Measurements from ENCODE around the gene TCF12. TPM values are rescaled to one million over a fixed set of nuclear protein-coding genes. Genes with fewer than 3 reads are reported as not detected.

Gene TCF12
- total and polyA plus RNA-seq, 2 donors (not counting 3 experiments of a cell fraction or from before 2014, with no cell fraction given), result 72.1 to 133 TPM

DNA sequence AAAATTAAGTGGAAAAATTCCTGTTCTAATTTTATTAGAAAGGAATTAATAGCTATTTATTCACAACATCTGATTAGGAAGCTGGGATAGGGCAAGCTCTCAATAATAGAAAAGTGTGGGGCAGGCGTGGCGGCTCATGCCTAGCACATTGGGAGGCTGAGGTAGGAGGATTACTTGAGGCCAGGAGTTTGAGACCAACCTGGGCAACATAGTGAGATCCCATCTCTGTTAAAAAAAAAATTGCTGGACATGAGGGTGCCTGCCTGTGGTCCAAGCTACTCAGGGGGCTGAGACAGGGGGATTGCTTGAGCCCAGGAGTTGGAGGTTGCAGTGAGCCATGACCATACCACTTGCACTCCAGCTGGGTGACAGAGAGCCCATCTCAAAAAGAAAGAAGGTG is 119.6 kb downstream of the TCF12 start:
- ChIA-PET CTCF (interaction anchor here (1.7 kb wide), 1 partner anchor 101 kb away, joined by 4 read pairs; no protein-coding TSS in a partner anchor), POLR2A (no interaction called here)
- H3K79me2 ChIP-seq (ENCODE audit: control insufficient read depth, insufficient read depth, low read length), result peaks cover 85% of the 10 kb centered on the region
- DNase-seq (ENCODE audit: low read depth, low spot score), result no peak
- intact Hi-C loops (cut with micrococcal nuclease), result no loop called here
- no peak overlapping the region for H3K4me2 ChIP-seq (ENCODE audit: insufficient read depth, low read length)
- no peaks in the 10 kb centered on the region for H3K9me3 ChIP-seq (replicated peaks; ENCODE audit: control insufficient read depth, insufficient read depth, low read length)
- no peaks in the 10 kb centered on the region for H3K36me3 ChIP-seq (ENCODE audit: control insufficient read depth in 2 of 2, extremely low read depth in 1 of 2, insufficient read depth in 2 of 2, low read length in 2 of 2)
- no peak overlapping the region for H3K27ac ChIP-seq (ENCODE audit: insufficient read depth, low read depth, low read length)
- no peak for FAIRE-seq
- TF ChIP-seq, protein P1, sequence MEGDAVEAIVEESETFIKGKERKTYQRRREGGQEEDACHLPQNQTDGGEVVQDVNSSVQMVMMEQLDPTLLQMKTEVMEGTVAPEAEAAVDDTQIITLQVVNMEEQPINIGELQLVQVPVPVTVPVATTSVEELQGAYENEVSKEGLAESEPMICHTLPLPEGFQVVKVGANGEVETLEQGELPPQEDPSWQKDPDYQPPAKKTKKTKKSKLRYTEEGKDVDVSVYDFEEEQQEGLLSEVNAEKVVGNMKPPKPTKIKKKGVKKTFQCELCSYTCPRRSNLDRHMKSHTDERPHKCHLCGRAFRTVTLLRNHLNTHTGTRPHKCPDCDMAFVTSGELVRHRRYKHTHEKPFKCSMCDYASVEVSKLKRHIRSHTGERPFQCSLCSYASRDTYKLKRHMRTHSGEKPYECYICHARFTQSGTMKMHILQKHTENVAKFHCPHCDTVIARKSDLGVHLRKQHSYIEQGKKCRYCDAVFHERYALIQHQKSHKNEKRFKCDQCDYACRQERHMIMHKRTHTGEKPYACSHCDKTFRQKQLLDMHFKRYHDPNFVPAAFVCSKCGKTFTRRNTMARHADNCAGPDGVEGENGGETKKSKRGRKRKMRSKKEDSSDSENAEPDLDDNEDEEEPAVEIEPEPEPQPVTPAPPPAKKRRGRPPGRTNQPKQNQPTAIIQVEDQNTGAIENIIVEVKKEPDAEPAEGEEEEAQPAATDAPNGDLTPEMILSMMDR (IDR thresholded peaks at IDR 0.05; ENCODE audit: extremely low read depth in 1 of 2, insufficient read depth in 1 of 2, low read depth in 1 of 2, low read length in 2 of 2), result no peak
- TF ChIP-seq, protein P2, sequence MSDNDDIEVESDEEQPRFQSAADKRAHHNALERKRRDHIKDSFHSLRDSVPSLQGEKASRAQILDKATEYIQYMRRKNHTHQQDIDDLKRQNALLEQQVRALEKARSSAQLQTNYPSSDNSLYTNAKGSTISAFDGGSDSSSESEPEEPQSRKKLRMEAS (IDR thresholded peaks at IDR 0.05; ENCODE audit: insufficient read depth, insufficient read length), result no peak
- TF ChIP-seq JUN (IDR thresholded peaks at IDR 0.05; ENCODE audit: borderline replicate concordance, insufficient read depth, insufficient read length, low read depth), result no peak
- TF ChIP-seq FOS (IDR thresholded peaks at IDR 0.05; ENCODE audit: borderline replicate concordance, insufficient read depth, low read length), result no peak
- TF ChIP-seq POLR2AphosphoS5 (IDR thresholded peaks at IDR 0.05; ENCODE audit: insufficient read depth, low read depth, low read length), result no peak
- TF ChIP-seq POLR2A (IDR thresholded peaks at IDR 0.05; ENCODE audit: low read depth, low read length), result no peak
- TF ChIP-seq MYC (IDR thresholded peaks at IDR 0.05; ENCODE audit: low read depth, low read length), result no peak
- TF ChIP-seq GATA2 (IDR thresholded peaks at IDR 0.05; ENCODE audit: insufficient read depth, insufficient read length, low read depth, low read length), result no peak
- TF ChIP-seq EZH2 (IDR thresholded peaks at IDR 0.05; ENCODE audit: borderline replicate concordance, low read depth, low read length, severe bottlenecking), result no peak
- H2AFZ ChIP-seq (ENCODE audit: low read depth, low read length), result no peak overlapping the region
- H4K20me1 ChIP-seq (replicated peaks; ENCODE audit: control insufficient read depth, extremely low read depth, insufficient read depth, low read length), result peaks cover 2% of the 10 kb centered on the region
- no peak overlapping the region for H3K9ac ChIP-seq (replicated peaks; ENCODE audit: extremely low read depth, insufficient read depth, low read length)
- H3K4me3 ChIP-seq (replicated peaks in 1 of 3; ENCODE audit: insufficient read depth in 1 of 3, low read depth in 1 of 3, low read length in 3 of 3), result no peak overlapping the region
- BruUV-seq (replicated peaks), result no TSS peak
- no peaks in the 10 kb centered on the region for H3K9me1 ChIP-seq (replicated peaks; ENCODE audit: control insufficient read depth, extremely low read depth, insufficient read depth, low read length)
- dilution Hi-C loops (cut with MboI; ENCODE audit: extremely low pct_ligation_motif_present, low sequenced_read_pairs), result no loop called here
- no peaks in the 10 kb centered on the region for H3K4me1 ChIP-seq (ENCODE audit: control insufficient read depth, extremely low read depth, insufficient read depth, low read length)
- no peaks in the 10 kb centered on the region for H3K27me3 ChIP-seq (ENCODE audit: control insufficient read depth in 2 of 2, insufficient read depth in 2 of 2, low read length in 2 of 2)
